NCI-H1694 (cell line): ENCODE results near the gene CD300A.
"Not testable (repeated sequence)": the region's sequence is repeated elsewhere in the genome, so short reads cannot be mapped to it uniquely, and the experiment has no call there.

Experiments used
- DNase-seq: peaks from one replicate; lab custom pipeline; 2025; lab: John Stamatoyannopoulos, UW

CD300A gene

DNA sequence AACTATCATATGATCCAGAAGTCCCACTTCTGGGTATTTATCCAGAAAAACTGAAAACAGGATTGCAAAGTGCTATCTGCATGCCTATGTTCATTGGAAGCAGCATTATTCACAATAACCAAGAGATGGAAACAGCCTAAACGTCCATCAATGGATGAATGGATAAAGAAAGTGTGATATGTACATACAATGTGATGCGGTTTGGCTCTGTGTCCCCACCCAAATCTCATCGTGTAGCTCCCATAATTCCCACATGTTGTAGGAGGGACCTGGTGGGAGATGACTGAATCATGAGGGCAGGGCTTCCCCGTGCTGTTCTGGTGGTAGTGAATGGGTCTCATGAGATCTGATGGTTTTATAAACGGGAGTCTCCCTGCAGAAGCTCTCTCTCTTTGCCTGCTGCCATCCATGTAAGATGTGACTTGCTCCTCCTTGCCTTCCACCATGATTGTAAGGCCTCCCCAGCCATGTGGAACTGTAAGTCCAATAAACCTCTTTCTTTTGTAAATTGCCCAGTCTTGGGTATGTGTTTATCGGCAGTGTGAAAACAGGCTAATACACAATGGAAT lies 52.1 kb downstream of the CD300A start:
- not testable (repeated sequence) for DNase-seq

DNA sequence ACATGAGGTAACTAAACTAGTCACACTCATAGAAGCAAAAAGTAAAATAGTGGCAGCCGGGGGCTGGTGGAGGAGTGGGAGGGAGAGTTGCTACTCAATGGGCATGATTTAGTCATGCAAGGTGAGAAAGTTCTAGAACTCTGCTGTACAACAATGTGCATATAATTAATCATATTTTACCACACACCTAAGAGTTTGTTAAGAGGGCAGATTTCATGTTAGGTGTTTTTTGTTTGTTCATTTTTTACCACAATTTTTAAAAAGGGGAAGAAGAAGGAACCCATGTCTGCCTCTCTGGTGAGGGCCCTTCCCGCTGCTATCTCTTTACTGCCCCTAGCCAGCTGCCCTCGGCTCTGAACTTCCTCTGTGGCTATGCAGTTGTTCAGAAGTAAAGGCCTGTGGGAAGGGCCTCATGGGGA lies 53.6 kb downstream of the CD300A start:
- no peak for DNase-seq

DNA sequence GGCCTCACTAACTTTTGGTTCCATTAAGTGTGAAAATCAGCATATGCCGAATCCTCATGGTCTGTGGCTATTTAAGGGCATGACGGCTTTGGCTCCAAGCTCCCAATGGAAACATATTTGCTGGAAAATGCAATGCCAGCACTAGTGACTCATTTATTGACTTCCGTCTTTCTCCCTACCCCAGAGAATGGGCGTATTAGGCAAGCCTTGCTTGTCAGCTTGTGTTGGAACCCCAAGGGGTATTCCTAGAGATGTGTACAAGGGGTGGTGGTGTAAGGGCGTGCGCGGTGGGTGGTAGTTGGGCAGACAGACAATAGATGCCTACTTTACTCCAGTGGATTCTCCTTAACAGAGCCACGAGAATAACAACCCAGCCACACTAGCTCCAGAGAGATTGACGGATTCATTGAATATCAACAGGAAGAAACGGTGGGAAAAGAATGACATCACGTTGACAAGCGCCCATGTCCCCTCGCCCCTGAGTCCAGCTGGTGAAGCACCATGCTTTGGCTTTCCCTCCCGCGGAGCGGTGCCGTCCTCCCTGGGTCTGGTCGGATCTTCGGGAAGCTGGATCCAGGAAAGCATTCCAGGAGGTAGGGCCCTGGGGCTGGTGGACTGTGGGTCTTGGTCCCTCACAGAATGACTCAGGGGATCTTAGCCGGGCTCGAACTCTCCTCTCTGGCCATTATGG lies 54.5 kb downstream of the CD300A start:
- no peak for DNase-seq

DNA sequence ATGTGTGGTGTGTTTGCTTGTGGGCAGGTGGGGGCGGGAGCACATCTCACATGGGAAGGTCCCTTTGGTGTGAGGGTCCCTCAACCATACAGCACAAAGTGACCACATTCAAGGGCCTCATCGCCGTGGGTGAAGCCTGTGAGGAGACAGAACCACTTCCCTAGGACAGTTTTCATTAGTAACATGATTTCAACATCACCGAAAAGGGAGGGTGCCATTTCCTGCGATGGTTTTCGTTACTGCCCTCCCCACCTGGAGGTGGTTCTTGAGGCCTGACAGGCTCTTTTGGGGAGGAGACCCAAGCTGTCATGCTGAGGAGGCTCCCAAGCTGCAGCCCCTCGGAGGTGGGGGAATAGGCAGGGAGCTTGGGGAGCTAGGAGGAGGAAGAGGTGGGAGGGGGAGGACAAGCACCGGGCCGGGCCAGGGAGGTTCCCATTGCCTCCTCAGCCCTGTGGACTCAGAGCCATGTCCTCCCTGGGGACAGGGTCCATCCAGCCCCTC lies 55.3 kb downstream of the CD300A start:
- no peak for DNase-seq

DNA sequence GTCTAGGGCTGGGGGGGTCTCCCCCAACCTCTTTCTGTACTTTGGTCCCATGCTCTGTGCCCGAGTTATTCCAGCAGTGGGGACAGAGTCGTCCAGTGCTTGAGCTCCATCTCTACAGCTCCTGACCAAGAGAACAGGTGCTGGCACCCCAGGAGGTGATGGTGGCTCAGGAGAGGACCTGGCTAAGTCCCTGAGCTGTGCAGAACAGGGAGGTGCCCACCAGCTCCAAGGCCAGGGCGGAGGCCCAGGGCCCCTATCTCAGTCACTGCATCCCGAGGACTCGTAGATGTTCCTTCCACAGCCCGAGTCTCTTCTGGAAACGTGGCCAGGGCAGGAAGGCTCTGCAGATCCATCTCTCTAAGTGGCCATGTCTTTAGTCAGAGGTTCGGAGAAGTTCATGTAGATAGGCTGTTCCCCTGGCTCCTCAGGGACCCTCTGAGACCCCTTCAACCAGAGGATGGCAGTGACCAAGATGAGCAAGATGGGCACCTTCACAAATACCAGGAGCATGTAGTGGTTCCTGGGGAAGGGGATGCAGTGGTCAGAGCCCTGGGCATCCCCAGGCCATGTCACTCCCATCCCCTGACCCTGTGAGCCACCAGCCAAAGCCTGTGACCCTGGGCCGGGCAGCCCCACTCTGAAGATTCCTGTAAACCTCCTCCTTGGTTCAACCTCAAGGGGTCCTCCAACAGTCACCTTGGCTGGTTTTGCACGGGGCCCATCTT lies 56.1 kb downstream of the CD300A start:
- no peak for DNase-seq

DNA sequence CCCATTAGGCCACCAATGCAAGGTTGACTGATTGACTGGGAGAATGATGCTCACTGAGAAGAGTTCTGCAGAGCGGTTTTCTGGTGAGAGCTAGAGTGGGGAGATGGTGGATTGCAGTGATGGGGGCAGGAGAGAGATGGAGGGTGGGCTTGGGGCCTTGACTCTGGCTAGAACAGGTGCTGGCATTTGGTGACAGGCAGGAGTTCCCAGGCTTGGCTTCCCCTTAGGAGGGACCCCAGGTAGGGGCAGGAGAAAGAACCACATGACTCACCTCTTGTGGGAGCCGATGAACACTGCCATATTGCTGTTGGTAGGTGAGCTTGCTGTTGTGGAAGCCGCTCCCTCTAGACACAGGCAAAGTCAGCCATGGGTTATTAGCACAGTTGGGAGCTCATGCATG lies 56.9 kb downstream of the CD300A start:
- DNase-seq, result no peak

DNA sequence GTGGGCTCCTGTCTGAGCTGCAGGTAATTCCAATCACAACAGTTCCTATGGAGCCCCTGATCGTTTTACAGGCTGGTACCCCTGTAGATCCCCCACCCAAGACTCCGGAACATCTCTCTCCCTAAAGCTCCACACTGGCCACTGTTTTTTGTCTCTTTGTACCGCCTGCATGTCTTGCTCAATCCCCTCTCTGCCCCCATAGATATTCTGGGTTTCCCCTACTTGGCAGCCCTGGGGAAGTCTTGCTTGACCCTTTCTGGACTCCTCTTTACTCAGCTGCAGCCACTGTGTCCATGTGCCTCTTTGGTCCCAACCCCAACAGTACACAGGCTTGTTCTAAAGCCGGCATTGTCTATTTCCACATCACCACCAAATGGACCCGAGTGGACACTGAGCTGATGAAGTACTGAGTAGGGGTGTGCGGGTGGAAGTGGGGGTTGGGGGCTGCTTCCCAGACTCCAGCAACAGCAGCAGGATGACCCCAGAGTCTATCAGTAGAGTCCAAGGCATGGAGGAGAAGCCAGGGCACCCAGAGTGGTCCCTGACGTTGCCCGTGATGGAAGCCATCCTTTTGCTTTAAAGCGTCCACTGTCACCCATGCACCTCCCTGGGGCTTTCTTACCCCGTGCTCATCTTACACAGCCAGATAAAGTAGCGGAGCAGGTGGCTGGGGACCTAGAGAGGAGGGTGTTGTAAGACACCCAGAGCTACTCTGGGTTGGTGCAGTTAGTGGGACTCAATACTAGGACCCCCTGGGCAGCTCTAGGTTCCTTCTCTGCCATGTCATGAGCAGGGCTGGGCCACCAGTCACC lies 58.4 kb downstream of the CD300A start:
- no peak for DNase-seq

DNA sequence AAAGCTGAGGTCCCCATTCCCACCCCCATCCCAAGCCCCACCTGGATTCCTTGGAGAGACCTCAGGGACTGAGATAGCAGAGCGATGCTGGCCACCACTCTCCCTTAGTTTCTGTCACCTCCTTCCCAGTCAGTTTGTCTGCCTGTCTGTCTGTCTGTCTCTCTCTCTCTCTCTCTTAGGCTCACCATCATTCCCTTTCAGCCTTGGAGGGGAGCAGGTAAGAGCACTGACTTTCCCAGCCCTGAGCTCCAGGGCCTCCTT lies 59.0 kb downstream of the CD300A start:
- no peak for DNase-seq

DNA sequence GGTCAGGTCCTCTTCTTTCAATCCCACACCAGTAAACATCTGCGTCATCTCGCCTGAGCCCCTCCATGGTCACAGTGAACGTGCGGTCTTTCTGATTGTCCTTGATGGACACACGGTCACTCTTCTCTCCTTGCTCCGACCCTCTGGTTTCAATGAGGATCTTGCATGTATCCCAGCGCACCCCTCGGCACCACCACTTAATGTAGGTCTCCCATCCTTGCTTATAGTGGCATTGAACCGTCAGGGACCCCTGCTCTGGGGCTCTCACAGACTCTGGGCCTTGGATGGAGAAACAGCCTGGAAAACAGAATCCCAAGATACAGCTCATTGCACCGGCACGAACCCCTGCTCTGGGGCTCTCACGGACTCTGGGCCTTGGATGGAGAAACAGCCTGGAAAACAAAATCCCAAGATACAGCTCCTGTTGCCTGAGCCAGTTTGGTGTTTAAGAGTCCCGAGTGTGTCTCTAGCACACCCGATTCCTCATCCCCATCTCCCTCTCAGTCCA lies 59.4 kb downstream of the CD300A start:
- DNase-seq, result no peak

DNA sequence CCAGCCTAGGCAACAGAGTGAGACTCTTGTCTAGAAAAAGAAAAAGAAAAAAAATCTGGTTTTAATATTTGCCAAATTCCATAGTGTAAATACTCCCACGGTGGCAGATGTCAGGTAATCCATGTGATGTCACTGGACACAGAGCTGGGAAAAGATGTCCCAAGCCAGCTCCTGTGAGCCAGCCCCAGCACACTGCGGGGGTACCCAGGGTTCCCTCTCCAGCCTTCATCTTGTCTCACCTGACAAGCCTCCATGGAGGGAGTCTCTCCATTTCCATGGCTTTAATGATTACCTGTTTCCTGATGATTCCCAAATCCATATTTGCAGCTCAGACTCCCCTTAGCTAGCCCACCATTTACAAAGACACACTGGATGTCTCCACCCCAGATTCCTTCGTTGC lies 60.2 kb downstream of the CD300A start:
- no peak for DNase-seq

DNA sequence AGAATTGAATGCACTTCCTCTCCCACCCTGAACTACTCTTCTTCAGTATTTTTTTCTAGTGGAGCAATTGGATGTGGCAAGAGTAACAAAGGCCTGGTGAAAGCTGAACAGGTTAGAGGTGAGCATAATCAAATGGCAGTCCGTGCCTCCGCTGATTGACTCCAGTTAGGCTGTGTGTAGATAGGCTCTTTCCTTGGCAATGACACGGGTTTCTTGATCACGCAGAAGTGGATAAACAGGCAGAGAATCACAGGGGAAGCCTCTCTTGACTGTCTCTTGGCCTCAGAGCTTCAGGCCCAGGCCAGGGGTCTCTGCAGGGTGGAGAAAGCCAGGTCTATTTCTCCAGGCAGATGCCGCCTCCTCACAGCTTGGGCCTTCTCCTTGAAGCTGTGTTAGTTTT lies 60.6 kb downstream of the CD300A start:
- DNase-seq, result no peak

DNA sequence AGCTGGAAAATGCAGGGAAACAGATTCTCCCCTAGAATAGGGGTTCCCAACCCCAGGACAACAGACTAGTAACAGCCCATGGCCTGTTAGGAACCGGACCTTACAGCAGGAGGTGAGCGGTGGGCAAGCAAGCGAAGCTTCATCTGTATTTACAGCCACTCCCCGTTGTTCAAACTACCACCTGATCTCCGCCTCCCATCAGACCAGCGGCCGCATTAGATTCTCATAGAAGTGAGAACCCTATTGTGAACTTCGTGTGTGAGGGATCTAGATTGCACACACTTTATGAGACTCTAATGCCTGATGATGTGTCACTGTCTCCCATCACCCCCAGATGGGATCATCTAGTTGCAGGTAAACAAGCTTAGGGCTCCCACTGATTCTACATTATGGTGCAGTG lies 61.3 kb downstream of the CD300A start:
- no peak for DNase-seq

DNA sequence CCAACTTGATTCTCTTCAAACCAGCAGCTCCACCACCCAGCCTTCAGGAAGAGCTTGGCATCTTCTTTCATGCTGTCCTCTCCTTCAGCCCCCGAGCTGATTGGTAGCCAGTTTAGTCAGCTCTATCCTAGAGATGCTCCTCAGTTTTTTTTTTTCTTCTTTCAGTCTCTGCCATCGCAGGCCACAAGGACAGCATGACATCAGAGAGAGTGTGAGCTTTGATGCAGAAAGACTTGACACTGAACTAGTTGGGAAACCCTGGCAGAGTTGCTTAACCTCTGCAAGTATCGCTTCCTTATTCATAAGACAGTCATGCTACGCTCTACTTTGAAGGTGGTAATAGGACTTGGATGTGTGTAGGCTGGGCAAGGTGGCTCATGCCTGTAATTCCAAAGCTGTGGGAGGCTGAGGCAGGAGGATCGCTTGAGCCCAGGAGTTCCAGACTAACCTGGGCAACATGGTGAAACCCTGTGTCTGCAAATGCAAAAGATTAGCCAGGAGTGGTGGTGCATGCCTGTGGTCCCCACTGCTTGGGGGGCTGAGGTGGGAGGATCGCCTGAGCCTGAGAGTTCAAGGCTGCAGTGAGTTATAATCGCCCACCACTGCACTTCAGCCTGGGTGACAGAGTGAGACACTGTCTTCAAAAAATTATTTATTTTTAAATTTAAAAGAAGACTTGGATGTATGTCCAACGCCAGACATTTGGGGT lies 62.2 kb downstream of the CD300A start:
- DNase-seq, result no peak

DNA sequence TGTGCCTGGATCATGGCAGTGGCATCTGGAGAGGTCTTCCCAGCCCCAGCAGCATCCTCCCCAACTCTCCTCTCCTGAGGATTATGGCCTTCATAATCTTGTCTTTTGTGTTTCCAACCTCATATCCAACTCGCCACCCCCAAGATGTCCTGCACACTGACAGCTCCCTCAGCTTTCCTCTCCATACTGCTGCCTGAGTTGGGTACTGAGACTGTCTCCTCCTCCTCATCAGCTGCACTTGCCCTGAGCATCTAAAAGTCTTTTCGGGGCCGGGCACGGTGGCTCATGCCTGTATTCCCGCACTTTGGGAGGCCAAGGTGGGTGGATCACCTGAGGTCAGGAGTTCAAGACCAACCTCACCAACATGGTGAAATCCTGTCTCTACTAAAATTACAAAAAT lies 62.8 kb downstream of the CD300A start:
- no peak for DNase-seq

DNA sequence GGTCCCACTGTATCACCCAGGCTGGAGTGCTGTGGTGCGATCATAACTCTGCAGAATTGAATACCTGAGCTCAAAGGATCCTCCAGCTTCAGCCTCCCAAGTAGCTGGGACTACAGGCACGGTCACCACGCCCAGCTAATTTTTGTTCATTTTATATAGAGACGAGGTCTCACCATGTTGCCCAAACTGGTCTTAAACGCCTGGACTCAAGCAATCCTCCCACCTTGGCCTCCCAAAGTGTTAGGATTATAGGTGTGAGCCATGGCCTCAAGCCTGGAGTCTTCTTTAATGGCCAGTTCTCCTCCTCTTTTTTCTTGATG lies 64.4 kb downstream of the CD300A start:
- DNase-seq, result no peak

DNA sequence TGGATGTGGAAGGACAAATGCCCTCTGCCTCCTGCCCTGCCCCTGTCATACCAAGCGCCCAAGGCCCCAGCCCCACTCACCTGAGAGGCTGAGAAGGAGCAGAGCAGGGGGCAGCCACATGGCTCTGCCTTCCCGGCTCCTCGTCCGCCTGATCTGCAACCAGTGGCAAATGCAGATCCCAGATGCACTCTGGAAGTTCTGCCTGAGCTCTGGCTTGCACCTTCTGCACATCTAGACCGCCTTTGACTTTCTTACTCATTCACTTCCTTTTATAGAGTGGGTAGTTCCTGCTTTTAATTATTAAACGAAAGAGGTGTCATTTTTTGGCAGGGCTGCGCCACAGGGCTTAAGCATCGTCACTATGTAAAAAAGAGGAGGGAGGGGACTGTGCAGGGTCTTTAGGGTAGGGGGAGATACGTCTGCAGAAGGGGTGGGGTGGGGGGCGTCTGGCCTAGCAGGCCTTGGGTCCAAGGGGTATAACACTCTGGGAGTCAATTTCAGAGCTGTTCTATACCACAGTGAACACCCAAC lies 64.9 kb downstream of the CD300A start, which contains the start of gene CD300LB:
Gene CD300LB, minus strand, starts transcription at position 245 of the 531 bp plus-strand sequence. Its CDS starts 125 bp downstream, at position 120.
- DNase-seq, result no peak

DNA sequence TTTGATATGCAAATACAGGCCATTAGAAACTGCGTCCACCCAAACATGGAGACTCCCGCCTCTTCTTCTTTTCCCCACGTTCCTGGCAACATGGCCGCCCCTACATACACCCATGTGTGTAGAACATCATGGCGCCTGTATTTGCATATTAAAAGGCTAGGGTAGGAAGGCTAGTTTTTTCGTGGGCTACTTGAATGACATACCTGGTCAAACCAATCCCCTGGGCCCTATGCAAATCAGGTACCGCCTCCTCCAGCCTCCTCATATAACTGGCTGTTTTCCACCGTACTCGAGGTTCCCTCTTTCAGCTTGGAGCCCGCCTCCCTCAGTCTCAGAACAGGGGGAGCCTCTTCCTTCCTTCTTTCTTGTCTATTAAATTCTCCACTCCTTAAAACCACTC lies 65.7 kb downstream of the CD300A start:
- DNase-seq, result no peak
